ENCODE data around the gene IFITM5. TPM values are rescaled to one million over a fixed set of nuclear protein-coding genes. Genes with fewer than 3 reads are reported as not detected.
A peak's percentile ranks its signal among the peaks of the same experiment; 100 is the strongest.

The IFITM5 gene
- total and polyA plus RNA-seq, 9 of the 15 experiments (the other 6 are each of a cell fraction or from before 2014, with no cell fraction given), result 0.19 TPM; not detected in 8

- TF ChIP-seq ZNF696 (CRISPR knock-in tag; conservative IDR thresholded peaks at IDR 0.05) (no peak), MGA (IDR thresholded peaks at IDR 0.05) (peak; percentile 60), HDAC2 (IDR thresholded peaks at IDR 0.05) (peak; percentile 46; the same call in 1 of the 2 replicates), ZC3H11A (IDR thresholded peaks at IDR 0.05; ENCODE audit: low read depth, low read length) (no peak), CGGBP1 (CRISPR knock-in tag; IDR thresholded peaks at IDR 0.05) (no peak), RBM17 (IDR thresholded peaks at IDR 0.05; ENCODE audit: borderline replicate concordance, low read depth, low read length) (no peak), NR2C2 (CRISPR knock-in tag; IDR thresholded peaks at IDR 0.05) (no peak), NR2C2 (tag; IDR thresholded peaks at IDR 0.05) (no peak), RBM14 (IDR thresholded peaks at IDR 0.05; ENCODE audit: borderline replicate concordance, insufficient read depth, low read depth, low read length) (no peak), SMARCA4 (IDR thresholded peaks at IDR 0.05) (no peak), EWSR1 (IDR thresholded peaks at IDR 0.05; ENCODE audit: borderline replicate concordance, low read depth, partially characterized antibody) (no peak), ARHGAP35 (IDR thresholded peaks at IDR 0.05; ENCODE audit: partially characterized antibody) (no peak), ZNF436 (CRISPR knock-in tag; IDR thresholded peaks at IDR 0.05) (no peak), MECOM (CRISPR knock-in tag; IDR thresholded peaks at IDR 0.05) (no peak), CBFB (CRISPR knock-in tag; IDR thresholded peaks at IDR 0.05) (no peak), POLR3G (IDR thresholded peaks at IDR 0.05; ENCODE audit: extremely low read depth, insufficient read length, insufficient replicate concordance) (no peak), NFE2L1 (tag; IDR thresholded peaks at IDR 0.05; ENCODE audit: borderline replicate concordance, low read depth) (no peak), CC2D1A (IDR thresholded peaks at IDR 0.05) (no peak)
These were observed 12.9 kb upstream of the IFITM5 start (continued) for GRCh38 chr11:312092-312816.

Data from K562 (cell line).